ENCODE data around the gene MCM3AP.
"Not testable (repeated sequence)": the region's sequence is repeated elsewhere in the genome, so short reads cannot be mapped to it uniquely, and the experiment has no call there.

Gene MCM3AP

DNA sequence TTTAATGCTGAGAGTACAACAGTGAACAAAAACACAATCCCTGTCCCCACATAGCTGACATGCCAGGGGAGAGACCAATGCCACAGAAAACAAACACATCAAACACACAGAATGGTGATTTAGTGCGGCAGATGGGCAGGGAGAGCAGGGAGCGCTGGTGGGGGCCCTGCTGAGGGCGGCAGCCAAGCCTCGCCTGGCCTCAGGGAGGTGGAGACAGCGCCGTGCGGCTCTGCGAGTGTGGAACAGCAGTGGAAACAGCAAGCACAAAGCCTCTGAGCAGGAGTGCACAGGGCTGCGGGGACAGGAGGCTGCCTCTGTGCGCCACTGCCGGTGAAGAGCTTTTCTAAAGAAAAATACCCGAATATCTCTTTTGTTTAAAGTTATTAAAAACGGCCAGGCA is 17.0 kb downstream of the MCM3AP start:
- no peak for DNase-seq

DNA sequence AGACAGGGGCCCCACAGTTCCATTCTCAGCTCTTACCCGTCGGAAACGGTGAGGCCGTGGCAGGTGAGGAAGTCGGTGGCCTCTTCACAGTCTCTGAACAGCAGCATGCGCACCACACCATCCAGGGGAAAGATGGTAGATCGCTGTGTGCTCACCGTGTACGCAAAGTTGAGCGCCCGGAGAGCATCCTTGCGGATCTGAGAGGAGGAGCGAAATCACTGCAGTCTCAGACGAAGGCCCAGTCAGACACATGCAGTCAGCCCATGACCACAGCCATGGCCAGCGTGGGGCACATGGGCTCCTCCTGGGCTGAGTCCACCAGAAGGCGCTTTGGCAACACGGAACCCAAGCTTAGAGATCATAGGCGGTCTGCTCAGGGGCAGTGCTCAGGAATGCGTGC is 18.5 kb downstream of the MCM3AP start:
- DNase-seq = no peak

DNA sequence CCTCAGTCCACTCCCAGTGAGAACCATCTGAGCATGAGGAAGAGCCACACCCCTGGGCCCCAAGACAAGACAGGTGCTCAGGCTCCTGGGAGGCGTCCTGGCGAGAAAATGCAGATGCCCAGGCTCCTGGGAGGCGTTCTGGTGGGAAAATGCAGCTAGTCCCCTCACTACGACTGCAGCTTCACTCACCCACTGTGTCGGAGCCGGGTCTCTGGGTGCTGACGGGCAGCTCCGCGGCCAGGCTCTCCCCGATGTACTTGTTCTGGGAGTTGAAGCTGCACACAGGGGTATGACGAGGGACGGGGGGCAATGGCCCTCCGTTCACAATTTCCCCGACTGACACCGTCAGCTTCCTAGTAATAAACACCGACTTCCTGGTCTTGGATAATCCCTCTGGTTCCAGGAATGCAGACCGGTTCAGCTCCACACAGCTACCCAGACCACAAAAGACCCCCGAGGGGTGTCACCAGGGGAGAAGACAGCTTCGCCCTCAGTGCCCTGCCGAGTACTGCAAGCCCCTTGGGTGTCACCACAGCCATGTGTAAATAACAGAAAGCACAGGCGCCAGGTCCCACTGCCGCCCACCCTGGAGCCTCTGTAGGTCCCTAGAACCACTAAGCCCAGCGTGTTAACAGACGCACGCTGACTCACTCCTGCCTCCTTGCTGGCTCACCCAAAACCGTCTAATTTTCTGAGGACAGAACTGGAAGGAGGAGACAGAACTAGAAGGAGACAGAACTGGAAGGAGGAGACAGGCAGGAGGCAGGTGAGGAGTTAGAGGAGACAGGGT is 19.5 kb downstream of the MCM3AP start:
- no peak for DNase-seq

DNA sequence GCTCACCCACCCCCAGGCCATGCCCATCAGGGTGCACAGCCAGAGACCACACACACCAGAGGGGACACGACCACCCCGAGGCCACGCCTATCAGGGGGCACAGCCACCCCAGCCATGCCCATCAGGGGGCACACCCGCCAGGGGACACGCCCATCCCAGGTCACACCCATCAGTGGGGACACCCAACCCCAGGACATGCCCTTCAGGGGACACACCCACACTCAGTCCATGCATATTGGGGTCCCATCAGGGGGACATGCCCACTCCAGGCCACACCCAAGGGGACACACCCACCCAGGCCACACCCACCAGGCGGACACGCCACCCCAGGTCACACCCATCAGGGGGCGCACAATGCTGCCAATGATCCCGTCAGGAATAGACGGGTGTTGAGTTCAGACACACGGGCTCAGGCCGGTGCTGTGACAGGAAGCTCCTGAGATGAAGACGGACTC is 20.7 kb downstream of the MCM3AP start:
- no peak for DNase-seq

GRCh38 chr21:46264046-46264689 is 21.2 kb downstream of the MCM3AP start:
- no peak for DNase-seq

GRCh38 chr21:46256501-46256994 is 28.9 kb downstream of the MCM3AP start:
- DNase-seq = no peak

- DNase-seq = no peak
These were observed 29.6 kb downstream of the MCM3AP start for GRCh38 chr21:46255758-46256337.

- no peak for DNase-seq
These were observed 30.2 kb downstream of the MCM3AP start for GRCh38 chr21:46255166-46255565.

DNA sequence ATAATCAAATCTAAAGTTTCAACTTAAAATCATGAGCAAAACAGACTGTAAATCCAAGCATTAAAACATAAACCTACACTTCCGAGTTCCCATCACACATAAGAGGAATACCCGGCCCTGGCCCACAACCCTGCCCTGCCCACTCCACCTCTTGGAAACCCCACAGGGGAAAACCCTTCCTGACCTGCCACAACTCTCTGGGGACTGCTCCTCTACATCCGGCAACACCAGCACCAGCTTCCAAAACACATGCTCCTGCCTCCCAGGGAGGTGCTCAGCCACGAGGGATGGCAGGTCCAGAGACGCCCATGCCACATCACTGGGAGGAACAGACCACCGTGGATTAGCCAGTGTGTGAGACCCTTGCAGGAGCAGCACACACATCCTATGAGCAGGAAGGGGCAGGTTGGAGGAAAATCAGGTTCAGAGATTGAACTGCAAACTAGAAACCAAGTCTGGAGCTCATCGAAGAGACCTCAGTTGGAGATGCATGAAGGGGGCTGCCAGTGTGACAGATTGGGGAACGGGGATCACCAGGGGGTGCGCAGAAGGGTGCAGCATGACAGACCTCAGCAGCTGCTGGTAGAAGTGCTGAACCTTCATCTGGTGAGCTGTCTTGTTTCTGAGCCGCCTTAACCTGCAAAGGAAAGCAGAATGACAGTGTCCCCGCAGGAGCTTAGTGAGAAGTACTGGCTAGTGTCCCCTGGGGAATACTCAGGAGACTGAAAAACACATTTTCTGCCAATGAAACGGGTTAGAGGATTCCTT is 31.0 kb downstream of the MCM3AP start:
- DNase-seq = no peak

GRCh38 chr21:46253610-46254124 is 31.7 kb downstream of the MCM3AP start:
- no peak for DNase-seq

- DNase-seq = no peak
These were observed 32.6 kb downstream of the MCM3AP start for GRCh38 chr21:46252840-46253239.

DNA sequence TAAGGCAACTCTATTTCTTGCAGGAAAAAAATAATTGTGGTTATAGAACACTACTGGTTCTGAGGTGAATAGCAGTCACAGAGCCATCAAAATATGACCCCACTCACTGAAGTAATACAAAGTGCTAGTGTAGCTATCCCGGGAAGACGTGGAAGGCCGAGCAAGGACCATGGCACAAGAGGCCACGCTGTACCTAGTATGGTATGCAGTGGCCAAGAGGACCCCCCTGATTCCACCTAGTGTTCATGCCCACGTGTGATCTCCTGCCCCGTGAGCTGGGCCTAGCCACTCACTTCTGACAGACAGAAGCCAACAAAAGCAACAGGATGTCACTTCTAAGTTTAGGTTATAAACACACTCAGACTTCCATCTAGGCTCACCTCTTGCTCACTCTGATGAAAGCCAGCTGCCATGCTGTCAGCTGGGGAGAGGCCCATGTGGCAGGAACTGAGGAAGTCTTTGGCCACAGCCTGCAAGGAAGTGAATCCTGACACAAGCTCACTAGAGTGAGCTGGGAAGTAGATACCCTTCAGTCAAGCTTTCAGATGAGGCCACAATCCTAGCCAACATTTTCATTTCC is 35.2 kb downstream of the MCM3AP start:
- no peak for DNase-seq

DNA sequence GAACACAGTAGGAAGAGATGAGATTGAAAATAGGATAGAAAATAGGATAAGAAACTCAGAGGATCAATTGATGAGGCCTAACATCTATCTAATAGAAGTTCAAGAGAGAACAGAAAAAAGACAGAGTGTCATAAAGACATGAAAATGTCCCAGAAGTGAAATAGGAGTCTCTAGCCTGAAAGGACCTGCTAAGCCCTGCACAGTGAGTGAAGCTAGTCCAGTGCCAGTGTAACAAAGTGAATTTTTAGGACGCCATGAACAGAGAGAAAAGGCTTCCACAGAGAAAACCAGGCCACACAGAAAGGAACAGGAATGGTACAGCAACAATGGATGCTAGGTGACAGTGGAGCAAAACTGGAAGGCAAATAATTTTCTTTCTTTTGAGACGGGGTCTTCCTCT is 36.6 kb downstream of the MCM3AP start:
- no peak for DNase-seq

DNA sequence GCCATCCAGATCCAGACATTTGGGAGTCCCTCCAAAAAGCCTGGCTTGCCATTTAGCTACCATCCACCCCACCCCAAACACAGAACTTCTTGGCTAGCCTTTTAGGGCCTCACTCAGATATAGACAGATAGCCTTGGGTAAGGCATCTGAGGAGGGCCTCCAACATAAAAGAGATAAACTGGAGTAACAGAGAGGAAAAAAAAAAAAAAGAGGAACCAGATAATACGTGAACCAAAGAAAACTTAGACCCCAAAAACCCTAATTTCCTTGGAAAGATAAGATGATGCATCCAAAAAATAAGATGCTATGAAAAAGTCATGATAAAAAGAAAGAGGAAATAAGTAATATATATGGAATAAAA is 37.0 kb downstream of the MCM3AP start:
- DNase-seq = no peak

DNA sequence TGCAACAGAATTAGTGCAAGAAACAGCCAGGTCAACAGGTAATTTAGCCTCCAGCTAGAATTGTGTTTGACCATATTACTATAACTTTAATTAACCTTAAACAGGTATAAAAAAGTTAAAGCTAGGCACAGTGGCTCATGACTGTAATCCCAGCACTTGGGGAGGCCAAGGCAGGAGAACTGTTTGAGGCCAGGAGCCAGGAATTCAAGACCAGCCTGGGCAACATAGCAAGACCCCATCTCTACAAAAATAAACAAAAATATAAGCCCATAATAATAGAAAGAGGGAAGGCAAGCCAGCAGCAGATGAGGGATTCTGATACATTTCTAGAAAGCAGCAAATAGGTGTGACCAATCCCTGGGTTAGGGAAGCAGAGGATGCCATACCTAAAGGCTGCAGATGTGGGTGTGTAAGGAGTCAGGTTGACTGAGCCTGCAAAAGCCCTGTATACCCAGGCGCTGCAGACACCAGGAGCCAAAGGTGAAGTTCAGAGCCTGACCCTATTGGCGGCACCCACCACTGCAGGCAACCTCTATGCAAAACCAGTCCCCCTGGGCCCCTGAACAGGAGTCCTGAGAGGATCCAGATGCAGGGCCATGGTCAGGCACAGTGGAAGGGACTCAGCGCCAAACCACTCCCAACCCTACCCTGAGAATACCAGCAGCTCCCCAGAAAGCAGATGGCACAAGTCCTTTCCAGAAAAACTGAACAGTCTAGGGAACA is 37.6 kb downstream of the MCM3AP start:
- no peak for DNase-seq

DNA sequence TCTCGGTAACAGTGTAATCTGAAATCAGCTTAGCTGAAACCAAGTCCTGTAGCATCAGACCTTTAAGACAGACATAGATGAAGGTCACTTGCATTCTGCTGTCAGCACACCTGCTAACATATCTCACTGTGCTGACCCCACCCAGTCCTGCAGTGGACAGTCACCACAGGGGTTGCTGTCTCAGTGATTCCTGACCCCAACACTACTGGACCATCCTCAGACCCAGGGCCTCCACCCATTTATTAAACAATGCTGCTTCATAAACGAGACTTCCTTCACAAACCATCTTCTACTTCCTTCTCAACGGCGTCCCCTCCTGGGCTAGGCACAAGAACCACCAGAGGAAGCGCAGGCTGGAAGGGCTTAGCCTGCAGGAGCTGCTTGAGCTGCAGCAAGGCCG is 39.1 kb downstream of the MCM3AP start:
- DNase-seq = no peak

GRCh38 chr21:46245213-46245915 is 40.0 kb downstream of the MCM3AP start:
- DNase-seq = no peak

DNA sequence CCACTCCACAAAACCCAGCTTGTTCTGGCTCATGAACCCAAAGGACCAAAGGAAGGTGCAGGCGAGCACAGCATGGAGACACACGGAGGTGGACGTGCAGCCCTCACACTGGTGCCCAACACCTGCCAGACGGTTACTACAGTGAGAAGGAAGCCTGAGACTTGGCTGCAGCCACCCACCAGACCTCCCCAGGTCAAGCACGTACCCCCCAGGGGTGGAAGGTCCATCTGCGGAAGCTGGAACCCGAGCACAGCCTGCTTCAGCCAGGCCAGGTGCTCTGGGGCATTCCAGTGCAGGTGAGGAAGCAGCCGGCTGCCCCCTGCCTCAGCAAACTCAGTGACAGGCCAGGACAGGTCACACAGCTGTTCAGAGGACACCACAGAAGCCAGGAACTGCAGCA is 40.8 kb downstream of the MCM3AP start:
- DNase-seq = no peak

DNA sequence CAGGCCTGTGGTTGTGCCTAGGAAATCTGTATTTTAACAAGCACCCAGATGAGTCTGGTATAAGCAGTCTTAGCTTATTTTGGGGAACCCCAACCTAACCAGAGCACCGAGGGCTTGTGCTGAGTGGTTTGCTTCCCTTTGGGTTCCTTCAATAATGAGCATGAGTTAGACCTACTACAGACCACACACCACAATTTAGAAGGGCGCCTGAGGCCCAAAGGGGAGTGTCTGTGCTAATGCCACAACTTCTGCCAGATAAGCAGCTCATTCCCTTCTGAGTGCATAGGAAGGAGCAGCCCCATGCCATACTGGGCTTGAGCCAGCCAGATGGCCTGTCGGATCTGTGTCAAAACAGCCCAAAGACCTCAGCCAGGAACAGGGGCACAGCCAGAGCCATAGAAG is 41.5 kb downstream of the MCM3AP start:
- DNase-seq = no peak

GRCh38 chr21:46243325-46243724 is 42.1 kb downstream of the MCM3AP start:
- DNase-seq = no peak

DNA sequence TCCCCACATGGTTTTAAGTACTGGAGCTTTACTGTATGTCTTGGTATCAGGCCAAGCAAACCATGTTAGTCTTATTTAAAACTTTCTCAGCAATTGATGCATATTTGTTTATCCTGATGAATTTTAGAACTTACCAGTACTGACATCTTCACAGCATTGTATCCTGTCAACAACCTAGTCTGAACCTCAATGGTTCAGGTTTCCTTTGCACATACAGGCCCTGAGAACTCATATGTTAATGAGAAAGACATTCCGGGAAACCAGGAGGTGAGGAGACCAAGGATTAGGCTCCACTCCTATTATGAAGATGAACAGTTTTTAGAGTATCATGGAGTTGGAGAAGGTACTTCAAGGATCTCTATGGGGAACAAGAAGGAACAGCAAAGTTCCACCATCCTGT is 43.8 kb downstream of the MCM3AP start:
- DNase-seq = not testable (repeated sequence)

Data from NCI-H2029 (cell line).